Measurements from ENCODE around the gene PPM1H.

PPM1H gene

DNA sequence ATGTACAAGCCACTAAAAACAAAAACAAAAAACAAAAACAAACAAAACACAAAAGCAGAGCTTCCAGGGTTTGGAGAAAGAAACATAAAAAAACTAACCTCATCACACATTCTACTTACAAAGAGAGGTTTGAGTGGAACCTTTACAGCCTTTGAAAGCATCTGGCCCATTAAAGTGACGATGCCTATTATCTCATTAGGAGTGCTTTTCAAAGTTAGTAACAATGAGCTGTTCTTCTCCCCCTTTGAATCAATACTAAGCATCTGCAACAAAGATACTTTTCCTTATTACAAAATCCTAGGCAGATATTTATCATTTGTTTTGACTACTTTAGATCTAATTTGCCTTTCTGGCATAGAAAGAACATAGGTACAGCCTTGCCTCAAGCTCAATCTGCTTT, 217.3 kb downstream of the PPM1H start:
- DNase-seq: no peak
- no peak overlapping the region for H3K4me3 ChIP-seq
- TF ChIP-seq, protein P1, sequence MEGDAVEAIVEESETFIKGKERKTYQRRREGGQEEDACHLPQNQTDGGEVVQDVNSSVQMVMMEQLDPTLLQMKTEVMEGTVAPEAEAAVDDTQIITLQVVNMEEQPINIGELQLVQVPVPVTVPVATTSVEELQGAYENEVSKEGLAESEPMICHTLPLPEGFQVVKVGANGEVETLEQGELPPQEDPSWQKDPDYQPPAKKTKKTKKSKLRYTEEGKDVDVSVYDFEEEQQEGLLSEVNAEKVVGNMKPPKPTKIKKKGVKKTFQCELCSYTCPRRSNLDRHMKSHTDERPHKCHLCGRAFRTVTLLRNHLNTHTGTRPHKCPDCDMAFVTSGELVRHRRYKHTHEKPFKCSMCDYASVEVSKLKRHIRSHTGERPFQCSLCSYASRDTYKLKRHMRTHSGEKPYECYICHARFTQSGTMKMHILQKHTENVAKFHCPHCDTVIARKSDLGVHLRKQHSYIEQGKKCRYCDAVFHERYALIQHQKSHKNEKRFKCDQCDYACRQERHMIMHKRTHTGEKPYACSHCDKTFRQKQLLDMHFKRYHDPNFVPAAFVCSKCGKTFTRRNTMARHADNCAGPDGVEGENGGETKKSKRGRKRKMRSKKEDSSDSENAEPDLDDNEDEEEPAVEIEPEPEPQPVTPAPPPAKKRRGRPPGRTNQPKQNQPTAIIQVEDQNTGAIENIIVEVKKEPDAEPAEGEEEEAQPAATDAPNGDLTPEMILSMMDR (IDR thresholded peaks at IDR 0.05): no peak
- H3K9me3 ChIP-seq: no peaks in the 10 kb centered on the region
- H3K27me3 ChIP-seq: no peaks in the 10 kb centered on the region
- no peaks in the 10 kb centered on the region for H3K36me3 ChIP-seq
- peaks cover 0 to 52% (median 18%) of the 10 kb centered on the region in 4 donors for H3K4me1 ChIP-seq
- intact Hi-C loops (cut with DNase I; ENCODE audit: low total_unique reads): no loop called here
- no peak overlapping the region for H3K27ac ChIP-seq

DNA sequence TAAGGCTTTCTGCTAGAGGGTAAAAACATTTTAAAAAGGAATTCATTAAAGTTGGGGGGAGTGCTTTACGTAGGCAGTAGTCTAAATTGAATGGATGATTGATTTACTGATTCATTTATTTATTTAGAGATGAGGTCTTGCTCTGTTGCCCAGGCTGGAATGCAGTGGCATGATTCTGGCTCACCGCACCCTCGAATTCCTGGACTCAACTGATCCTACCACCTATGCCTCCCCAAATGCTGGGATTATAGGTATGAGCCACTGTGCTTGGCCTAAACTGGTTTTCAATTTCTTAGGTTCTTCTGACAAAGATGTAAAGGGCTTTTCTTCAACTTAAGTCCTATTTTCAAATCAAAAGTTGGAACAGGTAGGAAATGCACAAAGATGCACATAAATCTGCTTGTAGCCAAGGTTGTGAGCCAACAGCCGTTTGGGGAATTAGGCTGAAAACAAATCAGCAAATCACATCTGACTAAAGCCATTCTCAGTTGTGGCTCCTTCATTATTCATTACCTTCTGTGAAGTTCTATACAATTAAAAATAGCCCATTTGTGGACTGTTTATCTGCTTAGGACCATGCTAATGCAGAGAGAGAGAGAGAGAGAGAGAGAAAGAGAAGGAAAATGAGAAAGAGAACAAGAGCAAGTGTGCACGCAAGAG, 218.0 kb downstream of the PPM1H start:
- Histone ChIP-seq H3K27ac (no peak overlapping the region), H3K4me1 (peaks cover 0 to 52% (median 18%) of the 10 kb centered on the region in 4 donors)

DNA sequence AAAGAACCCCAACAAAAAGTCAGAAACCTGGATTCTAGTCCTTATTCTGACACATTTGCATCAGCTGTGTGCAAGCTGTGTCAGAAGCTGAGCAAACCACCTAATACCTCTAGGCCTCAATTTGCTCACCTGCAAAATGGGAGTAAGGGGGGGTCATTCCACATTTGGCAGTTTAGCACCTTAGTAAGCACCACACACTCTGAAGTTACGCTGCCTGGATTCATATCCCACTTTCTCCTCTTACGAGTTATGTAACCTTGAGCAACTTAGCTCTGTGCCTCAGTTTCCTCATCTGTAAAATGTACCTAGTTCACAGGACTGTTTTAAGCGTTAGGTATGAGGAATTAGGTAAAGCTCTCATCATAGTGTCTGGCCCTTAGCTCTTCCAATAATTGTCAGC, 218.9 kb downstream of the PPM1H start:
- Histone ChIP-seq H3K27me3 (no peaks in the 10 kb centered on the region), H3K27ac (no peak overlapping the region)
- DNase-seq: no peak

More for the DNA sequence above, 218.0 kb downstream of the PPM1H start:
- Histone ChIP-seq H3K4me3 (no peak overlapping the region), H3K9me3 (no peaks in the 10 kb centered on the region), H3K36me3 (no peaks in the 10 kb centered on the region), H3K27me3 (no peaks in the 10 kb centered on the region)
- intact Hi-C loops (cut with DNase I; ENCODE audit: low total_unique reads): no loop called here
- TF ChIP-seq, protein P1 (IDR thresholded peaks at IDR 0.05): no peak
- no peak for DNase-seq

GRCh38 chr12:62714774-62715721, 219.9 kb downstream of the PPM1H start:
- no peak for DNase-seq
- H3K27me3 ChIP-seq: no peaks in the 10 kb centered on the region
- no peaks in the 10 kb centered on the region for H3K9me3 ChIP-seq
- peak overlapping the region in 1 of 2 donors; percentile 10 for H3K27ac ChIP-seq
- intact Hi-C loops (cut with DNase I; ENCODE audit: low total_unique reads): no loop called here
- TF ChIP-seq, protein P1 (IDR thresholded peaks at IDR 0.05): no peak
- peaks cover 0 to 45% (median 14%) of the 10 kb centered on the region in 4 donors for H3K4me1 ChIP-seq
- no peak overlapping the region for H3K4me3 ChIP-seq
- no peaks in the 10 kb centered on the region for H3K36me3 ChIP-seq

More for the DNA sequence above, 218.9 kb downstream of the PPM1H start:
- Histone ChIP-seq H3K4me1 (peaks cover 0 to 52% (median 20%) of the 10 kb centered on the region in 4 donors), H3K4me3 (no peak overlapping the region), H3K9me3 (no peaks in the 10 kb centered on the region), H3K36me3 (no peaks in the 10 kb centered on the region)
- intact Hi-C loops (cut with DNase I; ENCODE audit: low total_unique reads): no loop called here
- TF ChIP-seq, protein P1 (IDR thresholded peaks at IDR 0.05): no peak

GRCh38 chr12:62714181-62714773, 220.7 kb downstream of the PPM1H start:
- Histone ChIP-seq H3K4me1 (peaks cover 0 to 43% (median 13%) of the 10 kb centered on the region in 4 donors), H3K4me3 (no peak overlapping the region), H3K27me3 (no peaks in the 10 kb centered on the region), H3K36me3 (no peaks in the 10 kb centered on the region), H3K27ac (peak overlapping the region in 1 of 2 donors; percentile 10), H3K9me3 (no peaks in the 10 kb centered on the region)
- DNase-seq: no peak
- TF ChIP-seq, protein P1 (IDR thresholded peaks at IDR 0.05): no peak
- intact Hi-C loops (cut with DNase I; ENCODE audit: low total_unique reads): no loop called here
